ENCODE measurements around the gene PHTF2. TPM values are rescaled to one million over a fixed set of nuclear protein-coding genes. Genes with fewer than 3 reads are reported as not detected.

The PHTF2 gene
- total and polyA plus RNA-seq, 2 donors (not counting 3 experiments of a cell fraction or from before 2014, with no cell fraction given), result 13.3 to 21.4 TPM

- ChIA-PET CTCF (no interaction called here), POLR2A (no interaction called here)
- H3K4me3 ChIP-seq (replicated peaks in 1 of 3; ENCODE audit: insufficient read depth in 1 of 3, low read depth in 1 of 3, low read length in 3 of 3), result no peak overlapping the region
- DNase-seq (ENCODE audit: low read depth, low spot score), result no peak
- H2AFZ ChIP-seq (ENCODE audit: low read depth, low read length), result no peak overlapping the region
- H3K4me1 ChIP-seq (ENCODE audit: control insufficient read depth, extremely low read depth, insufficient read depth, low read length), result peaks cover 2% of the 10 kb centered on the region
- no peak overlapping the region for H3K9ac ChIP-seq (replicated peaks; ENCODE audit: extremely low read depth, insufficient read depth, low read length)
- no peaks in the 10 kb centered on the region for H3K79me2 ChIP-seq (ENCODE audit: control insufficient read depth, insufficient read depth, low read length)
- peak; percentile 50 for FAIRE-seq
- TF ChIP-seq POLR2AphosphoS5 (IDR thresholded peaks at IDR 0.05; ENCODE audit: insufficient read depth, low read depth, low read length) (no peak), FOS (IDR thresholded peaks at IDR 0.05; ENCODE audit: borderline replicate concordance, insufficient read depth, low read length) (no peak), GATA2 (IDR thresholded peaks at IDR 0.05; ENCODE audit: insufficient read depth, insufficient read length, low read depth, low read length) (no peak), MYC (IDR thresholded peaks at IDR 0.05; ENCODE audit: low read depth, low read length) (no peak), POLR2A (IDR thresholded peaks at IDR 0.05; ENCODE audit: low read depth, low read length) (no peak), EZH2 (IDR thresholded peaks at IDR 0.05; ENCODE audit: borderline replicate concordance, low read depth, low read length, severe bottlenecking) (no peak), JUN (IDR thresholded peaks at IDR 0.05; ENCODE audit: borderline replicate concordance, insufficient read depth, insufficient read length, low read depth) (no peak), MAX (IDR thresholded peaks at IDR 0.05; ENCODE audit: insufficient read depth, insufficient read length) (no peak)
- TF ChIP-seq, protein P1, sequence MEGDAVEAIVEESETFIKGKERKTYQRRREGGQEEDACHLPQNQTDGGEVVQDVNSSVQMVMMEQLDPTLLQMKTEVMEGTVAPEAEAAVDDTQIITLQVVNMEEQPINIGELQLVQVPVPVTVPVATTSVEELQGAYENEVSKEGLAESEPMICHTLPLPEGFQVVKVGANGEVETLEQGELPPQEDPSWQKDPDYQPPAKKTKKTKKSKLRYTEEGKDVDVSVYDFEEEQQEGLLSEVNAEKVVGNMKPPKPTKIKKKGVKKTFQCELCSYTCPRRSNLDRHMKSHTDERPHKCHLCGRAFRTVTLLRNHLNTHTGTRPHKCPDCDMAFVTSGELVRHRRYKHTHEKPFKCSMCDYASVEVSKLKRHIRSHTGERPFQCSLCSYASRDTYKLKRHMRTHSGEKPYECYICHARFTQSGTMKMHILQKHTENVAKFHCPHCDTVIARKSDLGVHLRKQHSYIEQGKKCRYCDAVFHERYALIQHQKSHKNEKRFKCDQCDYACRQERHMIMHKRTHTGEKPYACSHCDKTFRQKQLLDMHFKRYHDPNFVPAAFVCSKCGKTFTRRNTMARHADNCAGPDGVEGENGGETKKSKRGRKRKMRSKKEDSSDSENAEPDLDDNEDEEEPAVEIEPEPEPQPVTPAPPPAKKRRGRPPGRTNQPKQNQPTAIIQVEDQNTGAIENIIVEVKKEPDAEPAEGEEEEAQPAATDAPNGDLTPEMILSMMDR (IDR thresholded peaks at IDR 0.05; ENCODE audit: extremely low read depth in 1 of 2, insufficient read depth in 1 of 2, low read depth in 1 of 2, low read length in 2 of 2), result no peak
- no TSS peak for BruUV-seq (replicated peaks)
- dilution Hi-C loops (cut with MboI; ENCODE audit: extremely low pct_ligation_motif_present, low sequenced_read_pairs) (no loop called here), intact Hi-C loops (cut with micrococcal nuclease) (no loop called here)
- no peaks in the 10 kb centered on the region for H3K9me1 ChIP-seq (replicated peaks; ENCODE audit: control insufficient read depth, extremely low read depth, insufficient read depth, low read length)
- H3K36me3 ChIP-seq (ENCODE audit: control insufficient read depth in 2 of 2, extremely low read depth in 1 of 2, insufficient read depth in 2 of 2, low read length in 2 of 2), result no peaks in the 10 kb centered on the region
- H3K27me3 ChIP-seq (ENCODE audit: control insufficient read depth in 2 of 2, insufficient read depth in 2 of 2, low read length in 2 of 2), result no peaks in the 10 kb centered on the region
- H4K20me1 ChIP-seq (replicated peaks; ENCODE audit: control insufficient read depth, extremely low read depth, insufficient read depth, low read length), result no peaks in the 10 kb centered on the region
- H3K27ac ChIP-seq (ENCODE audit: insufficient read depth, low read depth, low read length), result no peak overlapping the region
- no peaks in the 10 kb centered on the region for H3K9me3 ChIP-seq (replicated peaks; ENCODE audit: control insufficient read depth, insufficient read depth, low read length)
- H3K4me2 ChIP-seq (ENCODE audit: insufficient read depth, low read length), result no peak overlapping the region
Observed at GRCh38 chr7:77858278-77858677, 59.7 kb downstream of the PHTF2 start.
